GM08714 (cell line): Measurements from ENCODE around the gene CADM1.

Experiments used
- H3K4me3 ChIP-seq: fragments of 200-500 bp; sonication (Bioruptor generic); 2 replicates; pipeline ENCODE4 v1.5.1; 2014; ENCODE audit warnings: mild to moderate bottlenecking, low read length, inconsistent platforms
- ZNF274 ChIP-seq: IDR thresholded peaks from 2 replicates; pipeline ENCODE4 v1.6.1; 2012; ENCODE audit warnings: mild to moderate bottlenecking, low read depth, low read length

CADM1 gene

GRCh38 chr11:115214644-115215234, 289.5 kb downstream of the CADM1 start:
- TF ChIP-seq ZNF274, result no peak
- H3K4me3 ChIP-seq, result no peak overlapping the region

- TF ChIP-seq ZNF274, result no peak
These were observed 291.2 kb downstream of the CADM1 start for GRCh38 chr11:115213007-115213406.

DNA sequence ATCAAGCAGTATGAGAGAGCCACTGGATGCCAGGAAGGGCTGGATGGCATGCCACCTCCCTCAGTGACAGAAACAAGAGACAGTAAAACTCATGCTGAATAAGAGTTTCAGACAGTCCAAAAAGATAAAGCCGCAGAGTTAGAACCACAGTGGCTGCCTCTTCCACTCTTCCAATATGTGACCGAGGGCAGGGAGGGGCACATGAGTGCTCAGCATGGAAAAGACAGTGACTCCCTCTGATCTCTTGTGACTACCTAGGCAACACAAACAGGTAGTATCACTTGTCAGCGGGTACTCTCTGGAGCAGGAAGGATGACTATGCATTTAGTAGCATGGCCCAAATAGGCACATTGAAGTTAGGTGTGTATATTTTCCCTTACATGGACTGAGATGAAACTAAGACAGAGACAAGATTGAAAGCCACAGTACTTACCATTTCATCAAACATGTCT, 295.4 kb downstream of the CADM1 start:
- no peak for TF ChIP-seq ZNF274
- no peak overlapping the region for H3K4me3 ChIP-seq

More at GRCh38 chr11:115213007-115213406, 291.2 kb downstream of the CADM1 start:
- H3K4me3 ChIP-seq, result no peak overlapping the region

GRCh38 chr11:115207916-115208315, 296.3 kb downstream of the CADM1 start:
- no peak for TF ChIP-seq ZNF274
- H3K4me3 ChIP-seq, result no peak overlapping the region

DNA sequence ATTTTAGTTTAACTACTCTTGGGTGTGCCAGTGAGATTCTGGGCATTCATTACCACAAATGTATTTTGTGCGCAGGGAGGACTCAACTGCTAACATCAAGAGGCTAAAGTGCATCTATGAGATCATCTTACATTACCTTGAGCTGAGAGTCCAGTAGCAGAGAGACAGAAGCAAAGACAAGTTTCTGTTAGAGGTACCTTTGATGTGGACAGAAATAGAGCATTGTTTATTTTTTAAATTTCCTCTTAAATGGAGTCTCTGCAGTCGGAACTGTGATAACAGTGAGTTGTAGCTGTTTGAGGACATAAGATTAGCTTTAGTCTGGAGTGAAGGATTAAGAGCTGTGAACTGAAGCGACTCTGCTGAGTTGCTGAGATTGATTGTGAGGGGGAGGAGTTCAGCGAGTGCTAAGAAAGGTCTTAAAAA, 297.0 kb downstream of the CADM1 start:
- no peak overlapping the region for H3K4me3 ChIP-seq
- TF ChIP-seq ZNF274, result no peak

GRCh38 chr11:115206365-115207022, 297.7 kb downstream of the CADM1 start:
- no peak overlapping the region for H3K4me3 ChIP-seq
- TF ChIP-seq ZNF274, result no peak

DNA sequence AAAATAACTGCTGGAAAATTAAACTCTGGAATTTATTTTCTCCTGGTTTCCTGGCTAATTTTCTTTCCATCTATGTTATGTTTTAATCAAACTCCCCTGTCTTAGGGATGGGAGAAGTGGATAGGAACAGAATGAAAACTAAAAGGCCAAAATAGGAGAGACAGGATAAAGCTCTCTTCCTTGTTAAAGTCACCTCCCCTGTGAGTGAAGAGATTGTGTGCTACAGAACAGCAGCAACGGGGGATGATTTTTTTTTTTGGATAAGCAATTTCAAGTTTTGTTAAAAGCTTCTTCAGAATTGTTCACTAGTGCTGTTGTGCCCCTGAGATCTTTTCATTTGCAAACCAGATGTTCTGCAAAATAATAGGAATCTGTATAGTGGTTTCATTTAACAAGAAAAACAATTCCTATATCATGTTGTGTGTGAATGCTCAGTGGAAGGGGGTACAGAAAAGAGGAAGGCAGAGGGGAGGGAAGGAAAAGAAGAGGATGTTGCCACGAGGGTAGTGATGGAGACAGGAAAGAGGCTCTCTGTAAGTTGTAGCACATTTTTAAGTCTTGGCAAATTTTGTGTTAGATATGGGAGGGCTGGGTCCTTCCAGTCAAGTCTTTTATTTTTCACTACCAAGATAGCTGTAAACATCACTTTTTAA, 301.2 kb downstream of the CADM1 start:
- TF ChIP-seq ZNF274, result no peak
- H3K4me3 ChIP-seq, result no peak overlapping the region

DNA sequence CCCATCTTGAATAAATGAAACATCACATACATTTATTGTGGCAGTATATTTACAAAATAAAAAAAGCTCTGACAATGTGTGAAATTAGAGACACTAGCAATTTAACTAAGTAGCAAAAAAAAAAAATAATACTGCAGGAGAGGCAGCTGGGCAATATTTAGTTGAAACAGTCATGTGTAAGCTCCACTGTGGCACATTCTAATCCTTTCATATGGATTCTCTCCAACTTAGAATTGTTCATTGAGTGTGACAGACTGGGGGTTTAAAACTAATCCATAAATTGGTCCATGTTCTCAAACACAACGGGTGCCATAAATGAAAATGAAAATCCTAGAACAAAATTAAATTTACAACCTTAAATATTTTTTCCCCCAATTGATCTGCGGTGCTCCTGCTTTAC, 302.1 kb downstream of the CADM1 start:
- no peak overlapping the region for H3K4me3 ChIP-seq
- TF ChIP-seq ZNF274, result no peak

DNA sequence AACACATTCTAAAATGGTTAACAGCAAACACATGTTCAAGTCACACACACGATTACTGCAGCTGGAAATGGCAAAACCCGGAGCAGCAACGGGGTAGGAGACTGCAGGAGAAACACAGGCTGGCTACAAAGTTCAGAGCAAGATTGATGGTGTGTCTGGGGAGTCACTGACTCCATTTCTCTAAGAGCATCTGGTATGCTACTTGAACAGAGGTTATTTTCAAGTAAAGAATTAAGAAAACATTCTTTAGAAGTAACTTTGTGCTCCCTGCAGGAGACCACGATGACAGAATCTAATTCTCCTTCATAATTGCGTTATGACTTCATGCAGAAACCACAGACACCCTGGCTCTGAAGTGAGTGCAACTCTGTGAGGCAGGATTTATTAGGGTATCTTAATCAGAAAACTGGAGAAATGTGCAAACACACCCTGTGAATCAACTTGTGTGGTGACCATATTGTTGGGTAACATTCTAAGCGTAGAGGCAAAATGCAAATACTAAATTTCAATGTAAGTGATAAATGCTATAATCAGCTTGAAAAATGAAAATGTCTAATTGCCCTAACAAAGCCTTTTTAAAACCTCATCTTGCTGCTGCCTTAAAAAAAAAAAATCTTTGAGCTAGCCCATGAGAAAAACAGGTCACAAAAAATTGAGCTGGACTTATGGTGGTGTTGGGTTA, 303.0 kb downstream of the CADM1 start:
- no peak overlapping the region for H3K4me3 ChIP-seq
- no peak for TF ChIP-seq ZNF274

- no peak for TF ChIP-seq ZNF274
- H3K4me3 ChIP-seq, result no peak overlapping the region
These were observed 304.6 kb downstream of the CADM1 start for GRCh38 chr11:115199481-115200069.

DNA sequence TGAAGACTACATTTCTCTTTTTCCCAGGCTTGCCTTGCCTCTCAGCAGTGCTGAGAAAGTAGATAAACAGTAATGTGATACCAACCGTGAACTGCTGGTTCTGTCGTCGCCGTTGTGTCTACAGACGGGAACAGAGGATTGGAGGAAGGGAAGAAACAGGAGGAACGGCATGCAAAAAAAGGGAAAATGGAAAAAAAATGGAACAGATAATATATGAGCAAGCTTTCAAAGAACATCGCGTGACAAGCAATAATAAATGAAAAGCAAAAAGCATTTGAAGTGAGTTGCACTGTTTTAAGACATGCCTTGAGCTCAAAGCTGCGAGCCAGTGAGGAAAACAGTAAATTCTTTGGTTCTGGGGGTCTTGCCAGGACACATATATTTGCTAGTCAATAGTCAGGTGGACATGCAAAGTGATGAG, 305.9 kb downstream of the CADM1 start:
- TF ChIP-seq ZNF274, result no peak
- no peak overlapping the region for H3K4me3 ChIP-seq

DNA sequence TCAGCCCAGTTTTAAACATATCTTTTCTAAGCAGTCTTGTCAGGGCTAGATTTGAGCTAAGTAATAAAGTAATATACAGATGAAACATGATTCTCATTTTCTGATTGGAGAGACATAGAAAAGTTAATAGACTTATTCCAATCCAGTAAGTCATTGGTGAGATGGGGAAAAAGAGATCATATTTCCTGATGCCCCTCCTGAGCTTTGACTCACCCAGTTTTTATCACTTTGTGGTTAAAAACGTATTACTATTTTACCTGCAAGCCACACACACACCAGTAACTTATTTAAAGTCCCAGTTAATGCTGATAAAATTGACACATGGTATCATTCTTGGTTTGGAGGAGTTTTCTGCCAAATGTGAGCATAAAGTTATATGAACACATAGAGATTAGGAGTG, 306.8 kb downstream of the CADM1 start:
- no peak for TF ChIP-seq ZNF274

DNA sequence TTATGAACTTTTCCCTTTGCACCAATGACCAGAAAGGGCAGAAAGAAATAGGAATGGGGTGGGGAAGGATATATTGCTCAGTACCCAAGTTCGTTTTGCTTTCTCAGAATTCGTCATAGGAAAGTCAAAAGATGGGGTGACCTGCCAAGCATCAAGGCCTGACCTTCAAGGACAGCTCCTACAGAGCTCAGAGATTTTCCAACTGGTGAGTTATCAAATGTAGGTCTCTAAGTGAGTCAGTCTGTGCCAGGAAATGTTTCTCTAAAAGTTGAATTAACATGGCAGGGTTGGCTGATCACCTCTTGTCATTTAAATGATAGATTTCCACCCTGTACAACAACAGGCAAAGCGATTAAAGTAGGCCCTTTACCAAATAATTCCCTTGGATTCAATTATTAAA, 307.2 kb downstream of the CADM1 start:
- no peak for TF ChIP-seq ZNF274
- H3K4me3 ChIP-seq, result no peak overlapping the region

More for the DNA sequence above, 306.8 kb downstream of the CADM1 start:
- H3K4me3 ChIP-seq, result no peak overlapping the region

DNA sequence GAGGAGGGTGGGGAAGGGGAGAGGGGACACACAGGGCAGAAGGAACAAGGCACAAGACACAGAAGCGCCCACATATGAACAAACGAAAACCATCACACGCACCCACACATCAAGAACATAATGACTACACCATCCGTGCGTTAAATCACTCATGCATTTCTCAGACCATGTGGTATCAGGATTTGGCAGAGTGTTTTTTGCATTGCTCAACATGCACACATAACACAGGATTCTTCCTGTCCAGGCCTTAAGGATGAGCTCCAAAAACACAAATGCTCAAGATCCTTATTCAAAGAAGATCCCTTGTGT, 309.5 kb downstream of the CADM1 start:
- H3K4me3 ChIP-seq, result no peak overlapping the region
- TF ChIP-seq ZNF274, result no peak
